ENCODE measurements around the gene ZNF138. TPM values are rescaled to one million over a fixed set of nuclear protein-coding genes. Genes with fewer than 3 reads are reported as not detected.

Gene ZNF138
- polyA plus RNA-seq, 1 donor from 2014 or later, result 50.4 TPM

DNA sequence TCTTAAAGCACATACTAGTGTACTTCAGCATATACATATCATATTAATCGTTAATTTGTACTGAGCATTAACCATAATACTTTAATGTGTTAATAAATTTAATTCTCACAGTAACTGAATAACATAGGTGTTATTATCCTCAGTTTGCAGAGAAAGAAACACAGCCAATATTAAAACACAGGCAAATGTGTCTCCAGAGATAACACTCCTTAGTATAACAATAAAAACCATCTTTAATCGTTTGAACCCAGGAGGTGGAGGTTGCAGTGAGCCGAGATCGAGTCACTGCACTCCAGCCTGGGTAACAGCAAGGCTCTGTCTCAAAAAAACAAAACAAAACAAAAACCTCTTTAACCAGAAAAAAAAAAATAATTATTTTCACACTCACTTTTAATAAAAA is 59.5 kb downstream of the ZNF138 start:
- Histone ChIP-seq H4K20me1 (ENCODE audit: insufficient read depth) (no peaks in the 10 kb centered on the region), H3F3A (ENCODE audit: insufficient read depth, low read length, poor library complexity, severe bottlenecking) (no peaks in the 10 kb centered on the region), H3K4me3 (ENCODE audit: low read length) (no peak overlapping the region), H3K9me3 (ENCODE audit: low read length) (no peaks in the 10 kb centered on the region), H3K4me2 (ENCODE audit: low read length) (no peak overlapping the region), H3K27ac (ENCODE audit: low read length) (no peak overlapping the region), H2AFZ (ENCODE audit: low read depth, low read length) (no peak overlapping the region), H3K36me3 (ENCODE audit: insufficient read depth, low read length) (no peaks in the 10 kb centered on the region), H3K79me2 (replicated peaks; ENCODE audit: insufficient read depth, low read length) (no peaks in the 10 kb centered on the region), H3K9ac (ENCODE audit: low read length) (no peak overlapping the region), H3K9me2 (ENCODE audit: insufficient read depth, low read length) (no peaks in the 10 kb centered on the region), H3K27me3 (ENCODE audit: insufficient read depth, low read depth, low read length) (no peaks in the 10 kb centered on the region)
- no peak for TF ChIP-seq REST (IDR thresholded peaks at IDR 0.05; ENCODE audit: borderline replicate concordance)

- Histone ChIP-seq H3K79me2 (replicated peaks; ENCODE audit: insufficient read depth, low read length) (no peaks in the 10 kb centered on the region), H3K27ac (ENCODE audit: low read length) (no peak overlapping the region), H2AFZ (ENCODE audit: low read depth, low read length) (no peak overlapping the region), H4K20me1 (ENCODE audit: insufficient read depth) (no peaks in the 10 kb centered on the region), H3K36me3 (ENCODE audit: insufficient read depth, low read length) (no peaks in the 10 kb centered on the region), H3K9me2 (ENCODE audit: insufficient read depth, low read length) (no peaks in the 10 kb centered on the region), H3K4me3 (ENCODE audit: low read length) (no peak overlapping the region), H3K9ac (ENCODE audit: low read length) (no peak overlapping the region), H3K9me3 (ENCODE audit: low read length) (no peaks in the 10 kb centered on the region), H3K27me3 (ENCODE audit: insufficient read depth, low read depth, low read length) (no peaks in the 10 kb centered on the region), H3F3A (ENCODE audit: insufficient read depth, low read length, poor library complexity, severe bottlenecking) (no peaks in the 10 kb centered on the region), H3K4me2 (ENCODE audit: low read length) (no peak overlapping the region)
- TF ChIP-seq REST (IDR thresholded peaks at IDR 0.05; ENCODE audit: borderline replicate concordance), result no peak
- TF ChIP-seq POLR2AphosphoS5 (IDR thresholded peaks at IDR 0.05), result no peak
- TF ChIP-seq EP300 (conservative IDR thresholded peaks at IDR 0.05; ENCODE audit: poor library complexity, severe bottlenecking), result no peak
- no peak for TF ChIP-seq TAF1 (IDR thresholded peaks at IDR 0.05; ENCODE audit: low read depth)
- TF ChIP-seq RAD21 (conservative IDR thresholded peaks at IDR 0.05), result no peak
- TF ChIP-seq SMC3 (conservative IDR thresholded peaks at IDR 0.05; ENCODE audit: poor library complexity), result no peak
- no peak for TF ChIP-seq MXI1 (conservative IDR thresholded peaks at IDR 0.05; ENCODE audit: poor library complexity, severe bottlenecking)
- no peak for TF ChIP-seq EZH2 (IDR thresholded peaks at IDR 0.05; ENCODE audit: borderline replicate concordance, insufficient read depth, low read length, poor library complexity, severe bottlenecking)
- no peak for TF ChIP-seq CTCF (IDR thresholded peaks at IDR 0.05; ENCODE audit: poor library complexity, severe bottlenecking)
These were observed 60.7 kb downstream of the ZNF138 start for GRCh38 chr7:64854969-64855368.

Data from neural cell (in vitro differentiated cells).